Eye (tissue), 1 donor: ENCODE measurements around the gene PRKAR1B.
"Not testable (repeated sequence)": the region's sequence is repeated elsewhere in the genome, so short reads cannot be mapped to it uniquely, and the experiment has no call there.

Experiments
- DNase-seq: peaks from one replicate; pipeline ENCODE4 v3.0.0-alpha.2; 2015

PRKAR1B gene

GRCh38 chr7:756928-757560 is 30.0 kb upstream of the PRKAR1B start:
- no peak for DNase-seq

GRCh38 chr7:756231-756927 is 29.3 kb upstream of the PRKAR1B start:
- no peak for DNase-seq

- DNase-seq = no peak
Observed at GRCh38 chr7:755413-755805, 28.3 kb upstream of the PRKAR1B start.

- DNase-seq = no peak
Observed at GRCh38 chr7:754531-755412, 27.7 kb upstream of the PRKAR1B start.

GRCh38 chr7:753190-753589 is 26.1 kb upstream of the PRKAR1B start:
- no peak for DNase-seq

- not testable (repeated sequence) for DNase-seq
Observed at GRCh38 chr7:752256-752655, 25.2 kb upstream of the PRKAR1B start.

- no peak for DNase-seq
Observed at GRCh38 chr7:751826-752225, 24.7 kb upstream of the PRKAR1B start.

GRCh38 chr7:750111-750905 is 23.2 kb upstream of the PRKAR1B start:
- DNase-seq = no peak

GRCh38 chr7:749140-749551 is 22.1 kb upstream of the PRKAR1B start:
- peak; percentile 37 for DNase-seq

- no peak for DNase-seq
Observed at GRCh38 chr7:748446-748845, 21.4 kb upstream of the PRKAR1B start.

GRCh38 chr7:747186-747585 is 20.1 kb upstream of the PRKAR1B start:
- no peak for DNase-seq

- DNase-seq = no peak
Observed at GRCh38 chr7:746155-747061, 19.3 kb upstream of the PRKAR1B start.

- no peak for DNase-seq
Observed at GRCh38 chr7:745431-746154, 18.5 kb upstream of the PRKAR1B start.

- no peak for DNase-seq
Observed at GRCh38 chr7:744854-745430, 17.9 kb upstream of the PRKAR1B start.

- DNase-seq = not testable (repeated sequence)
Observed at GRCh38 chr7:744128-744520, 17.0 kb upstream of the PRKAR1B start.

GRCh38 chr7:743341-744127 is 16.5 kb upstream of the PRKAR1B start:
- not testable (repeated sequence) for DNase-seq

- no peak for DNase-seq
Observed at GRCh38 chr7:742791-743190, 15.7 kb upstream of the PRKAR1B start.

GRCh38 chr7:741850-742249 is 14.8 kb upstream of the PRKAR1B start:
- DNase-seq = no peak

GRCh38 chr7:741191-741671 is 14.2 kb upstream of the PRKAR1B start:
- DNase-seq = no peak
